ENCODE results near the gene COL18A1.
A peak's percentile ranks its signal among the peaks of the same experiment; 100 is the strongest.

The COL18A1 gene

DNA sequence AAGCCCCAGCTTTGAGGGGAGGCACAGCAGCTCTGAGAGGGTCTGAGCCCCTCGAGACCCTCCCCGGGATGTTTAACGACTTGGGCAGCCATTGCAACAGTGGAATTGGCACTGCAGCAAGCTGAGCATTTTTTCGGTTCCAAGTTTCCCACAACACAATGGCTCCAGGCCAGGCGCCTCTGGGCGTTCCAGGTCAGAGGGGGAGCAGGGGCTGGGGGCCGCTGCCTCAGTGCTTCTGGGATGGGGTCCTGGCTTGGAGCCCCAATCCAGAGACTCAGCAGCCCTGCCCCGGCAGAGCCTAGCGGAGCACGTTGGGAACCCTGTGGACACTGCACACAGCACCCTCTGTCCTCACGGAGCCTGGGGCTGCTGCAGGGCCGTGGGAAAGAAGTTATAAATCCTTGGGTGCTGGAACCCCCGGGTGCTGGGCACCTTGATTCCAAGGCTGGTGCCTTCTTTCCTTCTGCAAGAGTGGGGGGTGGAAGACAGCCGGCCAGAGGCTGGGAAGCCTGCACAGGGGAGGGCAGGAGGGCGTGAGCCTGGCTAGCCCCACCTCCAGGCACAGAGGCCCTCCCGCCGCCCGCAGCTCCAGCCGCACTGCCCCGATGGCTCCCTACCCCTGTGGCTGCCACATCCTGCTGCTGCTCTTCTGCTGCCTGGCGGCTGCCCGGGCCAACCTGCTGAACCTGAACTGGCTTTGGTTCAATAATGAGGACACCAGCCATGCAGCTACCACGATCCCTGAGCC is 50.1 kb downstream of the COL18A1 start:
- TF ChIP-seq, protein P1, sequence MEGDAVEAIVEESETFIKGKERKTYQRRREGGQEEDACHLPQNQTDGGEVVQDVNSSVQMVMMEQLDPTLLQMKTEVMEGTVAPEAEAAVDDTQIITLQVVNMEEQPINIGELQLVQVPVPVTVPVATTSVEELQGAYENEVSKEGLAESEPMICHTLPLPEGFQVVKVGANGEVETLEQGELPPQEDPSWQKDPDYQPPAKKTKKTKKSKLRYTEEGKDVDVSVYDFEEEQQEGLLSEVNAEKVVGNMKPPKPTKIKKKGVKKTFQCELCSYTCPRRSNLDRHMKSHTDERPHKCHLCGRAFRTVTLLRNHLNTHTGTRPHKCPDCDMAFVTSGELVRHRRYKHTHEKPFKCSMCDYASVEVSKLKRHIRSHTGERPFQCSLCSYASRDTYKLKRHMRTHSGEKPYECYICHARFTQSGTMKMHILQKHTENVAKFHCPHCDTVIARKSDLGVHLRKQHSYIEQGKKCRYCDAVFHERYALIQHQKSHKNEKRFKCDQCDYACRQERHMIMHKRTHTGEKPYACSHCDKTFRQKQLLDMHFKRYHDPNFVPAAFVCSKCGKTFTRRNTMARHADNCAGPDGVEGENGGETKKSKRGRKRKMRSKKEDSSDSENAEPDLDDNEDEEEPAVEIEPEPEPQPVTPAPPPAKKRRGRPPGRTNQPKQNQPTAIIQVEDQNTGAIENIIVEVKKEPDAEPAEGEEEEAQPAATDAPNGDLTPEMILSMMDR (conservative IDR thresholded peaks at IDR 0.05; ENCODE audit: low read depth), result no peak
- peak overlapping the region; percentile 89 for H3K27ac ChIP-seq
- DNase-seq (ENCODE audit: low spot score), result peak; percentile 8
- ChIA-PET POLR2A (ENCODE audit: low non-redundant PET) (no interaction called here), CTCF (no interaction called here)

- ChIA-PET POLR2A (ENCODE audit: low non-redundant PET) (interaction anchor here (0.6 kb wide), 1 partner anchor 114 kb away, joined by 5 read pairs; no protein-coding TSS in a partner anchor), CTCF (no interaction called here)
- TF ChIP-seq, protein P1 (conservative IDR thresholded peaks at IDR 0.05; ENCODE audit: low read depth), result no peak
- no peak for DNase-seq (ENCODE audit: low spot score)
- peak overlapping the region; percentile 89 for H3K27ac ChIP-seq
These were observed 51.0 kb downstream of the COL18A1 start for GRCh38 chr21:45455674-45456583.

GRCh38 chr21:45456584-45457160 is 51.7 kb downstream of the COL18A1 start:
- ChIA-PET POLR2A (ENCODE audit: low non-redundant PET) (no interaction called here), CTCF (interaction anchor here (0.6 kb wide), 1 partner anchor 152 kb away, joined by 3 read pairs; no protein-coding TSS in a partner anchor)
- TF ChIP-seq, protein P1 (conservative IDR thresholded peaks at IDR 0.05; ENCODE audit: low read depth), result no peak
- no peak overlapping the region for H3K27ac ChIP-seq
- no peak for DNase-seq (ENCODE audit: low spot score)

DNA sequence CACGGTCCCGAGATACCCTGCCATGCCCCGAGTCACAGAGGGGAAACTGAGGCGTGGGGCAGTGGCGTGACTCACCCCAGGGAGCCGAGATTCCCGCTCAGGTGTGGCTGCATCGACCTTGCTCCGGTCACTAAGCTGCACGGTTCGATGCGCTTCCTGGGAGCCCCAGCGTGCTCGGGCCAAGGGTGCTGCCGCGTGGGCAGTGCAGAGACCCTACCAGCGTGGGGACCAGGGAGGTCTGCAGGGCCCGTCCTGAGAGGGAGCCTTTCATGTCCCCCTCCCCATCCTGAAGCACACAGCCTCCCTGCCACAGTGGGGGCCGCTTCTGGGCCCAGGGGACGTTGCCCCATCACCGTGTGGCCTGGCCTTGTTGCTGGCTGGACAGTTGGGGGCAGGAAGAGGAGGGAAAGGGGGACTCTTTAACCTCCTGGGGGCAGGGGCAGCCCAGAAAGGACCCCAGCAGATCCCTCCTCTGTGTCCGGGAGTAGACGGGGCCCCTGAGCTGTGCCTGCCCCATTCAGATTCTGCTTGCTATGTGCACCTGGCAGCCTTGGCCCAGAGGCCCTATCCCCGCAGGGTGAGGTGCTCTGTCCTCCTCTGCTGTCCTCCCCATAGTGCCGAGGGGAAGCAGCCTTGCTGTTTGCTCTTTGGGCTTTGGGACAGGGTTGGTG is 52.3 kb downstream of the COL18A1 start:
- CTCF ChIA-PET, result interaction anchor here (0.6 kb wide), 1 partner anchor 153 kb away, joined by 3 read pairs; no protein-coding TSS in a partner anchor
- TF ChIP-seq, protein P1 (conservative IDR thresholded peaks at IDR 0.05; ENCODE audit: low read depth), result no peak
- no peak for DNase-seq (ENCODE audit: low spot score)
- H3K27ac ChIP-seq, result no peak overlapping the region
- POLR2A ChIA-PET (ENCODE audit: low non-redundant PET), result no interaction called here

DNA sequence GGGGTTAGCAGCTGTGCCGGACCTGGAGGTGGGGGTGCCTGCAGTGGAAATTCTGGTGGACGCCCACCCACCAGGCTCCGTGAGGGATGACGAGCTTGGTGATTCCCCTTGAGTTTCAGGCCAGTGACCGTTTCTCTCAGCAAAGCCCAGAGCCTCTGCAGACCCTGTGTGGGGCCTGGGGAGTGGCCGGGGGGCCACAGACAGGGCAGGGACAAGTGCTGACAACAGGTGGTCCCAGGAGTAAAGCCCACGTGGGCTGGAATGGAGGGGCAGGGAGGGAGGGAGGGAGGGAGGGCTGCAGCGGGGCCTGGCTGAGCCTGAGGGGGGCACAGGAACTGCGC is 52.8 kb downstream of the COL18A1 start:
- CTCF ChIA-PET, result no interaction called here
- no peak for DNase-seq (ENCODE audit: low spot score)
- TF ChIP-seq, protein P1 (conservative IDR thresholded peaks at IDR 0.05; ENCODE audit: low read depth), result no peak
- H3K27ac ChIP-seq, result no peak overlapping the region
- POLR2A ChIA-PET (ENCODE audit: low non-redundant PET), result no interaction called here

Data from RWPE1 (cell line).